MCF 10A (cell line): ENCODE results near the gene LHX6. TPM values are rescaled to one million over a fixed set of nuclear protein-coding genes. Genes with fewer than 3 reads are reported as not detected.
A peak's percentile ranks its signal among the peaks of the same experiment; 100 is the strongest.

Experiments
- BruUV-seq: library from RNA; stranded (reverse); fragments of 400-500 nt; replicated peaks from 2 replicates; lab custom pipeline; 2021; lab: Mats Ljungman, UMichigan
- CTCF ChIA-PET: fragments of 300-600 bp; sonication (Branson Sonifier 250); formaldehyde crosslinking; extraction: SDS; loops from one replicate; lab custom pipeline; 2021; ENCODE audit warnings: antibody characterized with exemption, inconsistent platforms; lab: Yijun Ruan, JAX
- POLR2A ChIA-PET: fragments of 300-600, 350-650 bp; sonication (Branson Sonifier 250); formaldehyde crosslinking; extraction: SDS; loops from one replicate; lab custom pipeline; 2020; ENCODE audit warnings: antibody characterized with exemption, inconsistent platforms; lab: Yijun Ruan, JAX
- DNase-seq: peaks from one replicate; pipeline ENCODE4 v3.0.0-alpha.2; 2018; ENCODE audit not compliant: unreplicated experiment
- H3K27ac Mint-ChIP-seq: one replicate; pipeline ENCODE4 v1.8.0; 2022; ENCODE audit warnings: mild to moderate bottlenecking, low read depth, mixed read lengths; ENCODE audit not compliant: unreplicated experiment
- H3K27me3 Mint-ChIP-seq: one replicate; pipeline ENCODE4 v1.8.0; 2022; ENCODE audit warnings: mixed read lengths; ENCODE audit not compliant: insufficient read depth, unreplicated experiment
- H3K36me3 Mint-ChIP-seq: one replicate; pipeline ENCODE4 v1.8.0; 2022; ENCODE audit warnings: mild to moderate bottlenecking, moderate library complexity, mixed read lengths; ENCODE audit not compliant: insufficient read depth, unreplicated experiment
- H3K4me1 Mint-ChIP-seq: one replicate; pipeline ENCODE4 v1.8.0; 2022; ENCODE audit warnings: mixed read lengths; ENCODE audit not compliant: insufficient read depth, unreplicated experiment
- H3K4me3 Mint-ChIP-seq: one replicate; pipeline ENCODE4 v1.8.0; 2022; ENCODE audit warnings: mild to moderate bottlenecking, moderate library complexity, mixed read lengths; ENCODE audit not compliant: unreplicated experiment
- H3K9me3 Mint-ChIP-seq: one replicate; pipeline ENCODE4 v1.8.0; 2022; ENCODE audit warnings: mixed read lengths; ENCODE audit not compliant: unreplicated experiment
- CTCF ChIP-seq: fragments of 200-600 bp; IDR thresholded peaks from one replicate; pipeline ENCODE4 v1.8.0; 2022; ENCODE audit warnings: antibody characterized with exemption, mild to moderate bottlenecking; ENCODE audit not compliant: unreplicated experiment
- intact Hi-C: fragments of 100-400 bp; cut with micrococcal nuclease; formaldehyde crosslinking; loops from 2 replicates; pipeline ENCODE4 v1.14.1; 2022
- total RNA-seq: library from RNA; stranded (reverse); gene quantifications from 2 replicates; pipeline ENCODE4 v1.2.3, GENCODE V29; 2022

LHX6 gene
- total RNA-seq, 1 experiment from 2014 or later: 0.26 TPM

DNA sequence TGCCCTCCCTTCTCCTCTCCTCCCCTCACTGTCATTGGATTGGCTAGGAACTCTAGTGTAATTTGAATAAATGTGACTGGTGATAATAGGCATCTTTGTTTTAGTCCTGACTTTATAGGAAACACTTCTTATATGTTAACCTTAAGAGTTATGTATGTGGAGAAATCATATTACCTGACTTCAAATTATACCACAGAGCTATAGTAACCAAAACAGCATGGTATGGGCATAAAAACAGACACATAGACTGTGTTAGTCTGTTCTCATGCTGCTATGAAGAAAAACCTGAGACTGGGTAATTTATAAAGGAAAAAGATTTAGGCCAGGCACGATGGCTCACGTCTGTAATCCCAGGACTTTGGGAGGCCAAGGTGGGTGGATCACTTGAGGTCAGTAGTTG is 45.3 kb upstream of the LHX6 start:
- H3K27me3 Mint-ChIP-seq: no peaks in the 10 kb centered on the region
- DNase-seq: no peak
- H3K4me1 Mint-ChIP-seq: peaks cover 6% of the 10 kb centered on the region
- no TSS peak for BruUV-seq
- peaks cover 72% of the 10 kb centered on the region for H3K36me3 Mint-ChIP-seq
- intact Hi-C loops: no loop called here
- ChIA-PET CTCF (no interaction called here), POLR2A (interaction anchor here (0.7 to 2.3 kb wide), 2 partner anchors 9 to 52 kb away, joined by 4 to 17 read pairs; partner anchors contain the start of genes MRRF and RBM18)
- TF ChIP-seq CTCF: no peak
- peaks cover 15% of the 10 kb centered on the region for H3K9me3 Mint-ChIP-seq
- H3K27ac Mint-ChIP-seq: no peak overlapping the region
- H3K4me3 Mint-ChIP-seq: no peak overlapping the region

- ChIA-PET POLR2A (interaction anchor here (0.7 to 6.2 kb wide), 4 partner anchors 14 to 133 kb away, joined by 3 to 72 read pairs (median 3); no protein-coding TSS in a partner anchor), CTCF (interaction anchor here (1.3 kb wide), 1 partner anchor 170 kb away, joined by 6 read pairs; no protein-coding TSS in a partner anchor)
- no peak for DNase-seq
- Mint-ChIP-seq H3K27ac (no peak overlapping the region), H3K36me3 (peaks cover 47% of the 10 kb centered on the region), H3K27me3 (no peaks in the 10 kb centered on the region), H3K4me3 (no peak overlapping the region), H3K9me3 (no peaks in the 10 kb centered on the region), H3K4me1 (peaks cover 12% of the 10 kb centered on the region)
- intact Hi-C loops: no loop called here
- no peak for TF ChIP-seq CTCF
- no TSS peak for BruUV-seq
Measured at GRCh38 chr9:122268041-122268814, 39.5 kb upstream of the LHX6 start.

- H3K4me3 Mint-ChIP-seq: peak overlapping the region; percentile 97
- DNase-seq: peak; percentile 43
- POLR2A ChIA-PET: interaction anchor here (0.8 to 6.2 kb wide), 26 partner anchors 8 to 647 kb away, joined by 3 to 72 read pairs (median 4); partner anchors contain the start of genes MORN5, NDUFA8, PDCL and RC3H2
Measured at GRCh38 chr9:122265149-122265915, 36.6 kb upstream of the LHX6 start.

More at GRCh38 chr9:122265149-122265915, 36.6 kb upstream of the LHX6 start:
- Mint-ChIP-seq H3K9me3 (no peaks in the 10 kb centered on the region), H3K27me3 (no peaks in the 10 kb centered on the region), H3K4me1 (peaks cover 12% of the 10 kb centered on the region), H3K36me3 (peaks cover 41% of the 10 kb centered on the region), H3K27ac (peak overlapping the region; percentile 100)
- BruUV-seq: TSS peak; percentile 77
- intact Hi-C loops: no loop called here
- TF ChIP-seq CTCF: no peak
- CTCF ChIA-PET: interaction anchor here (0.7 to 2.8 kb wide), 13 partner anchors 11 to 520 kb away, joined by 3 to 18 read pairs (median 3); partner anchors contain the start of genes MORN5 and NDUFA8
